Smooth muscle cell (in vitro differentiated cells): Measurements from ENCODE around the gene COX7A2L. TPM values are rescaled to one million over a fixed set of nuclear protein-coding genes. Genes with fewer than 3 reads are reported as not detected.

Experiments used
- DNase-seq: peaks from one replicate; lab custom pipeline; 2025; ENCODE audit not compliant: unreplicated experiment; lab: John Stamatoyannopoulos, UW
- H2AFZ ChIP-seq: fragments of 200-600 bp; sonication (generic); 2 replicates; pipeline ENCODE4 v1.6.0; 2016; ENCODE audit warnings: antibody characterized with exemption, low read depth, mild to moderate bottlenecking
- H3F3A ChIP-seq: fragments of 200-600 bp; sonication (generic); 2 replicates; pipeline ENCODE4 v1.6.0; 2017; ENCODE audit warnings: antibody characterized with exemption, low read depth
- H3K27ac ChIP-seq: fragments of 200-600 bp; sonication (generic); 2 replicates; pipeline ENCODE4 v1.5.1; 2016; ENCODE audit warnings: low read depth, mild to moderate bottlenecking
- H3K27me3 ChIP-seq: fragments of 200-600 bp; sonication (generic); 2 replicates; pipeline ENCODE4 v1.6.1; 2016; ENCODE audit warnings: low read depth, mild to moderate bottlenecking
- H3K36me3 ChIP-seq: fragments of 200-600 bp; sonication (generic); 2 replicates; pipeline ENCODE4 v1.5.1; 2016; ENCODE audit warnings: low read depth
- H3K4me1 ChIP-seq: fragments of 200-600 bp; sonication (generic); 2 replicates; pipeline ENCODE4 v1.5.1; 2016; ENCODE audit warnings: low read depth
- H3K4me2 ChIP-seq: fragments of 200-600 bp; sonication (generic); 2 replicates; pipeline ENCODE4 v1.6.0; 2016; ENCODE audit warnings: mild to moderate bottlenecking
- H3K4me3 ChIP-seq: fragments of 200-600 bp; sonication (generic); 2 replicates; pipeline ENCODE4 v1.5.1; 2016; ENCODE audit warnings: mild to moderate bottlenecking
- H3K79me2 ChIP-seq: fragments of 200-600 bp; sonication (generic); 2 replicates; pipeline ENCODE4 v1.6.0; 2016; ENCODE audit warnings: low read depth, mild to moderate bottlenecking
- H3K9ac ChIP-seq: fragments of 200-600 bp; sonication (generic); 2 replicates; pipeline ENCODE4 v1.6.0; 2016; ENCODE audit warnings: low read depth
- H3K9me3 ChIP-seq: fragments of 200-600 bp; sonication (generic); replicated peaks from 2 replicates; pipeline ENCODE4 v1.5.1; 2016; ENCODE audit warnings: low read depth
- H4K20me1 ChIP-seq: fragments of 200-600 bp; sonication (generic); 2 replicates; pipeline ENCODE4 v1.6.0; 2016; ENCODE audit warnings: low read depth
- CTCF ChIP-seq: fragments of 200-600 bp; sonication (generic); IDR thresholded peaks from 2 replicates; pipeline ENCODE4 v1.5.1; 2017; ENCODE audit warnings: borderline replicate concordance, mild to moderate bottlenecking, antibody characterized with exemption; ENCODE audit not compliant: insufficient read depth, poor library complexity, severe bottlenecking
- WGBS: methylation state at CpG from one replicate; pipeline ENCODE4 v1.1.7; 2016; ENCODE audit warnings: low lambda C conversion rate; 5-methylcytosine and 5-hydroxymethylcytosine counted together
- polyA plus RNA-seq: library from polyadenylated mRNA; unstranded; fragments of >200 nt; fragmentation: Nextera tagmentation; extraction: Ambion mirVana; gene quantifications from 2 replicates; pipeline ENCODE4 v1.2.1, GENCODE V29; 2016
- total RNA-seq: library from RNA; depleted of rRNA; stranded (reverse); fragments of >200 nt; gene quantifications from 2 replicates; pipeline ENCODE4 v1.2.3, GENCODE V29; 2014

COX7A2L gene
- total and polyA plus RNA-seq, 2 experiments from 2014 or later: 93.3 to 145 TPM

DNA sequence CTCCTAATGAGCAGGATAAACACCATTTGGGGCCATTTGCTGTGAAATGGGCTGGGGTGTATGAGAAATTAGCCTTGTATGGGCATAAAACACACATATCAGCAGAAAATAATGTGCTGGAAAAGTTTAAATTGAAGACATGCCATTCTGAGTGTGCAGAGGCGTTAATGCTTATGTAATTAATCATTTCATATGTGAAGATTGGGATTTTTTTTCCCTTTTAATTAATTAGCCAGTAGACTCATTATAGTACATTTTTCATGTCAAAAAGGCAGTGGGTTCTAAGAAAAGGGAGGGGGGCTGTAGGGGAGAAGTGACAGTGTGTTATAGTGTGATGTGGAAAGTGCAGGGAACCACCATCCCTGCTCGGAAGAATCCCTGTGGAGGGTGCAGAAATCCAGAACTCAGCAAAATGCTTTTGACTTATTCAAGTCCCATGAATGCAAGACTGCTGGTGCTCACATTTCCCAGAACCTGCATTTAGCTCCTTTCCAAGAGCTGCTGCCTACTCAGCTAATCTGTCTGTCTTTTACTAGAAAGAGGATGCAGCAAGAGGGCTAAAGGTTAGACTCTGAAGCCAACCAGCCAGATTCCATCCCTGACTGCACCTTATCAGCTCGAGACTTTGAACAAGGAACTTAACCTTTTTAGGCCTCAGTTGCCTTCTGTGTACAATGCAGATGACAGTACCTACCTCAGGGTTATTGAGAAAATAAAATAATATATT lies 11.6 kb upstream of the COX7A2L start:
- Histone ChIP-seq H3K27me3 (no peaks in the 10 kb centered on the region), H2AFZ (no peak overlapping the region), H3K4me3 (no peak overlapping the region), H3K4me2 (no peak overlapping the region), H4K20me1 (no peaks in the 10 kb centered on the region), H3K36me3 (no peaks in the 10 kb centered on the region), H3K9ac (no peak overlapping the region), H3K9me3 (no peaks in the 10 kb centered on the region), H3K27ac (no peak overlapping the region), H3F3A (no peaks in the 10 kb centered on the region), H3K4me1 (no peaks in the 10 kb centered on the region), H3K79me2 (no peaks in the 10 kb centered on the region)
- WGBS: 47% methylated on average over 3 of the region's 3 CpGs
- TF ChIP-seq CTCF: no peak
- DNase-seq: no peak

GRCh38 chr2:42371611-42372473 lies 10.8 kb upstream of the COX7A2L start:
- 80% methylated on average over 11 of the region's 11 CpGs for WGBS
- Histone ChIP-seq H4K20me1 (no peaks in the 10 kb centered on the region), H3F3A (no peaks in the 10 kb centered on the region), H3K27me3 (no peaks in the 10 kb centered on the region), H3K27ac (no peak overlapping the region), H3K4me2 (no peak overlapping the region), H3K9ac (no peak overlapping the region), H3K4me1 (no peaks in the 10 kb centered on the region), H2AFZ (no peak overlapping the region), H3K9me3 (no peaks in the 10 kb centered on the region), H3K79me2 (no peaks in the 10 kb centered on the region), H3K4me3 (no peak overlapping the region), H3K36me3 (no peaks in the 10 kb centered on the region)
- no peak for TF ChIP-seq CTCF
- no peak for DNase-seq

DNA sequence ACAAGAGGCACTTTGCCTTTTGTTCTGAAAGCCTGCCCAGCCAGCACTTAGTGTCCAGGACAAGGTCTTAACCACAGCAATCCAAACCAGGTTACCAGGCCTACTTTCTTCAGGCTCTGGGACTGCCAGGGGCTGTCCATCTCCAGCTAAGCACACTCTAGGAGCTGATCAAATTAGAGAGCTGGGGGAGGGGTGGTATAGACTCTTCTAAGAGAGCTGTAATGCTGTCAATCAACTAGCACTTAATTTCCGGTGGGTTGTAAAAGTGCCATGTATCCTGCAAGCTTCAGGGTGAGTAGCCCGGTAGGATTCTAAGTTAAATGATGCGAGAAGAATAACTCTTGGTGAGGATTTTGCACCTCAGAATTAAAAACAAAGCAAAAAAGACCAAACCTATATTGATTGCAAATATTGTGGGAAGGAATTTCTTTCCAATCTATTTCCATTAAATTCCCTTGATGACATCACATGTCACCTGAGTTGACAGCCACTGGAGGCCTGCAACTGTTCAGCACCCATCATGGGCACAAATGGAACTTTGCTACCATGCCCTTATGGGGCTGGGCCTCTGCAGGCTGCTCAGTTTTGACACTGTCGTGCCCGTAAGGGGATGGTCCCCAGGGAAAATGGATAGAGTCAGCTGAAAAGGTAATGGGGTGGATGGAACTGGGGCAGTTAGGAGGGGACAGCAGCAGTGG lies 8.7 kb upstream of the COX7A2L start:
- 57% methylated on average over 5 of the region's 5 CpGs for WGBS
- H3K79me2 ChIP-seq: no peaks in the 10 kb centered on the region
- no peaks in the 10 kb centered on the region for H3F3A ChIP-seq
- no peaks in the 10 kb centered on the region for H3K36me3 ChIP-seq
- TF ChIP-seq CTCF: no peak
- no peak overlapping the region for H3K4me3 ChIP-seq
- no peaks in the 10 kb centered on the region for H3K4me1 ChIP-seq
- H3K9me3 ChIP-seq: no peaks in the 10 kb centered on the region
- no peaks in the 10 kb centered on the region for H4K20me1 ChIP-seq
- no peak overlapping the region for H2AFZ ChIP-seq
- no peak for DNase-seq
- H3K27me3 ChIP-seq: no peaks in the 10 kb centered on the region
- H3K9ac ChIP-seq: no peak overlapping the region
- no peak overlapping the region for H3K4me2 ChIP-seq
- H3K27ac ChIP-seq: no peak overlapping the region
